Memory B cell (primary cell): ENCODE results near the gene LRRFIP1.

Experiments used
- ATAC-seq: fragments of 150-1000 bp; cut with Tn5 transposase; 2 replicates; pipeline ENCODE4 v1.10.0; 2021; ENCODE audit warnings: low read depth, mild to moderate bottlenecking, moderate library complexity
- DNase-seq, 2 donors: peaks; one replicate each; pipeline ENCODE4 v3.0.0; 2022; ENCODE audit warnings: low spot score in 2 of 2
- H3K27ac Mint-ChIP-seq: one replicate; pipeline ENCODE4 v1.8.0; 2022; ENCODE audit warnings: mild to moderate bottlenecking, moderate library complexity, mixed read lengths
- H3K27me3 Mint-ChIP-seq: one replicate; pipeline ENCODE4 v1.8.0; 2022; ENCODE audit warnings: mixed read lengths
- H3K36me3 Mint-ChIP-seq: one replicate; pipeline ENCODE4 v1.8.0; 2022; ENCODE audit warnings: mild to moderate bottlenecking, mixed read lengths
- H3K4me1 Mint-ChIP-seq: one replicate; pipeline ENCODE4 v1.8.0; 2022; ENCODE audit warnings: mixed read lengths
- H3K4me3 Mint-ChIP-seq: one replicate; pipeline ENCODE4 v1.8.0; 2022; ENCODE audit warnings: mild to moderate bottlenecking, moderate library complexity, mixed read lengths
- H3K9me3 Mint-ChIP-seq: one replicate; pipeline ENCODE4 v1.8.0; 2022; ENCODE audit warnings: mixed read lengths

The LRRFIP1 gene

DNA sequence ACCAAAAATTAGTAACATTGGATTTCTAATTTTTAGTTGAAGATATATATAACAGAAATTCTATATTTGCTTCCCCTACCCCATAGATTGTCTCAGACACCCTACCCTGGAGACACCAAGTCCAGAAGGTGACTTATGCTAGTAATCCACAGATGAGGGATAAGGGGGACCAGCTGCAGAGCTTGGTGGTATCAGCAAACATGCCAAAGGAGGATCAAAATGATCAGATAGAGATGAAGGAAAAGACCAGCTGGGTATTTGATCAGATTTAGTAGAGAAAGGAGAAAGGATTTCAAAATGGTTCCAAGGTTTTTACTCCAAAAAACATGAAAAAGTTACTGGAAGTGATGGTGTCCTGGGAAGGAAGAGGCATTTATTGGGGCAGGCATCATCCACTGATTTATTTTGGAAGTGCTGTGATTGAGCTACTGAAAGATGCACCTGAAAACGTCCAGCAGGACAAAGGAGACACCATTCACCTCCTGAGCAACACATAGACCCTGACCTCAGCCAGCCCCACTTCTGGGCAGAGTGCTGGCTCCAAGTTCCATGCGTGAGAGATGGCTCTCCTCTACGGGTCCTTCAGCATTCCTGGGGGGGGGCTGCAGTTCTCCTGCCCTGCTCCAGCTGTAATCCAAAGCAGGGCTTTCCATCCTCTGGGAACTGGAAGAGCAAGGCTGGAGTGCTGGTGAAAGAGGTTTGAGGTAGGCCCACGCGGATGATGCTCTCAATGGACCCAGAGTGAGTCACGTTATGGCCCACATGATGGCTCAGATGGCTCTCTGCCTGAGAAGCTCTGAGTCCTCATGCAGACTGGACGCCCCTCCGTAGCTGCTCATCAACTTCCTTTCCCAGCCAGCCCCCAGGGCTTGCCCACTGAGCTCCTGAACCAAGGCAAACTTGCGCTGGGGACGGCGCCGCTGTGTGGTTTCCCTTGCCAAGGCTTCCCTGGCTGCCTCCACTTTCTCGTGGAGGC, 3.7 kb upstream of the LRRFIP1 start:
- Mint-ChIP-seq H3K27me3 (peaks cover 15% of the 10 kb centered on the region), H3K9me3 (no peaks in the 10 kb centered on the region), H3K4me1 (peaks cover 6% of the 10 kb centered on the region), H3K4me3 (no peak overlapping the region), H3K36me3 (peaks cover 2% of the 10 kb centered on the region), H3K27ac (no peak overlapping the region)
- ATAC-seq (no peak), DNase-seq (no peak)

- ATAC-seq (peak; percentile 41), DNase-seq (no peak)
- Mint-ChIP-seq H3K4me1 (peaks cover 6% of the 10 kb centered on the region), H3K27ac (no peak overlapping the region), H3K4me3 (no peak overlapping the region), H3K9me3 (no peaks in the 10 kb centered on the region), H3K36me3 (peaks cover 2% of the 10 kb centered on the region), H3K27me3 (peaks cover 17% of the 10 kb centered on the region)
Observed at GRCh38 chr2:237624565-237624964, 2.8 kb upstream of the LRRFIP1 start.

DNA sequence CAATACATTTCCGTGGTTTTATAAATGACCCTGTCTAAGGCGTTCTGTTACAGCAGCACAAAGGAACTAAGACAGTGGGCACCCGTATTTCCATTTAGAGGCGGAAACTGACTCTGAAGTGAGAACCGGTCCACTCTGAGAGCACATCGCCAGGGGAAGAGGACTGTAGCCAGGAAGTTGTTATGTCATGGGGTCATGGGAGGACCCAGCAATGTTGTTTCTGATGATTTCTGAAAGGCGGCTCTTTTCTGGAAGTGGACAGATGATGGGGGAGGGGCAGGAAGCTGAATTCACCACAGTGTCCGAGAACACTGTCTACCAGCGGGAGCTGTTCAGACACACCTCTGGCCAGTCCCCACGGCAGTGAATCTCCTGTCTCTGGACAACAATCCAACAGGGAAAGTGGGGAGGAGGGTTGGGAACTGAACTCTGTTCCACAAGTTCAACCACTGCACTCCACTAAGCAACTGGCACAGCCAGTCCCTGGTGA, 2.1 kb upstream of the LRRFIP1 start:
- no peak overlapping the region for H3K4me3 Mint-ChIP-seq
- H3K36me3 Mint-ChIP-seq = peaks cover 2% of the 10 kb centered on the region
- DNase-seq = no peak
- peaks cover 22% of the 10 kb centered on the region for H3K27me3 Mint-ChIP-seq
- no peaks in the 10 kb centered on the region for H3K9me3 Mint-ChIP-seq
- ATAC-seq = no peak
- H3K27ac Mint-ChIP-seq = no peak overlapping the region
- peaks cover 6% of the 10 kb centered on the region for H3K4me1 Mint-ChIP-seq

GRCh38 chr2:237625777-237626176, 1.6 kb upstream of the LRRFIP1 start:
- ATAC-seq (no peak), DNase-seq (no peak)
- no peaks in the 10 kb centered on the region for H3K36me3 Mint-ChIP-seq
- peaks cover 22% of the 10 kb centered on the region for H3K27me3 Mint-ChIP-seq
- H3K4me3 Mint-ChIP-seq = no peak overlapping the region
- H3K9me3 Mint-ChIP-seq = no peaks in the 10 kb centered on the region
- peaks cover 6% of the 10 kb centered on the region for H3K4me1 Mint-ChIP-seq
- no peak overlapping the region for H3K27ac Mint-ChIP-seq

GRCh38 chr2:237626813-237627440, 460 bp upstream of the LRRFIP1 start:
- Mint-ChIP-seq H3K4me3 (peak overlapping the region; percentile 71), H3K9me3 (no peaks in the 10 kb centered on the region), H3K27me3 (peaks cover 27% of the 10 kb centered on the region), H3K27ac (no peak overlapping the region), H3K4me1 (peaks cover 11% of the 10 kb centered on the region), H3K36me3 (no peaks in the 10 kb centered on the region)
- DNase-seq (no peak), ATAC-seq (peak; percentile 16)

DNA sequence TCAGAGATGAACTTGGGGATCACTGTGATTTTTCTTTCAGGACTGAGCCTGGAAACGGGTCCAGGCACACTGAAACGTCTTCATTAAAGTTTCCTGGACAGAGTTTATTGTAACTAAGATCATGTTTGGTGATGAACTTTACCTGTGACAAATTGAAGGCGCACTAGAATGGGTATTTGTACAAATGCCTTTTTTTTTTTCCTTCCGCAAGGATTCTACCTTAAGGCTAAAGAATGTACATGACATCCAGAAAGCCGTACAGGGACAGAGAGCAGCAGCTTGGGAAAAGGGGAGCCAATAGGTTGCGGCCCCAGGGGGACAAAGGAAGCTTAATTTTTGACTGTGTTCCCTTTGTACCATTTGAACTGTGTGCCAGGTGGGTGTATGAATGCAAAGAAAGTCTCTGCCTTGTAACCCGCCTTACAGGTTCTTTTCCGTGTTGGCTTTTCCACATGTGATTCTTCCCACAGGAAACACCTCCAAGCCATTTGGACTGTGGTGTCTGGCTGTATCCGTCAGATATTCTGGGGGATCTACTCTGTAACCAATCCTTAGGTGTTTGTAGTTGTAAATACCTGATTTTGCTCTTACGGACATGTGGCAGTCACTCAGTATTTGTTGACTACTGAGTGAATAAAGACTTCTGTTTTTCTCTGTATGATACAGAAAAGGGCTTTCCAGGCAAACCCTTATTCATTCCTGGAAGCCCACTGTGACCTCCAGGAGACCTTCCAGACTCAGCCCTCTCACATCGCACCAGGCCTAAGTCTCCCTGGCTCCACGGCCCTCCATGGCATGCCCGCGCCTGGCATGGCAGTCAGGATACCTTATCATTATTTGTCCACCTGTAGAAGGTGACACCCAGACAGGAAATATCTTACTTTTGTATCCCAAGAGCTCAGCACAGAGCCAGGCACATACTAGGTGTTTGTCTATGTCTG, 1.1 kb downstream of the LRRFIP1 start:
- H3K9me3 Mint-ChIP-seq = no peaks in the 10 kb centered on the region
- no peak for DNase-seq
- ATAC-seq = no peak
- H3K4me1 Mint-ChIP-seq = peaks cover 11% of the 10 kb centered on the region
- H3K4me3 Mint-ChIP-seq = peak overlapping the region; percentile 76
- H3K36me3 Mint-ChIP-seq = no peaks in the 10 kb centered on the region
- H3K27ac Mint-ChIP-seq = no peak overlapping the region
- peaks cover 33% of the 10 kb centered on the region for H3K27me3 Mint-ChIP-seq

- Mint-ChIP-seq H3K36me3 (no peaks in the 10 kb centered on the region), H3K4me1 (peaks cover 11% of the 10 kb centered on the region), H3K4me3 (no peak overlapping the region), H3K9me3 (no peaks in the 10 kb centered on the region), H3K27ac (no peak overlapping the region), H3K27me3 (peaks cover 34% of the 10 kb centered on the region)
- DNase-seq = no peak
- ATAC-seq = no peak
Observed at GRCh38 chr2:237629188-237629534, 1.8 kb downstream of the LRRFIP1 start.

GRCh38 chr2:237629739-237630138, 2.4 kb downstream of the LRRFIP1 start:
- H3K9me3 Mint-ChIP-seq = peaks cover 2% of the 10 kb centered on the region
- no peak overlapping the region for H3K27ac Mint-ChIP-seq
- DNase-seq (no peak), ATAC-seq (no peak)
- H3K4me1 Mint-ChIP-seq = peaks cover 11% of the 10 kb centered on the region
- H3K4me3 Mint-ChIP-seq = no peak overlapping the region
- H3K36me3 Mint-ChIP-seq = no peaks in the 10 kb centered on the region
- peaks cover 38% of the 10 kb centered on the region for H3K27me3 Mint-ChIP-seq

GRCh38 chr2:237630216-237631000, 3.0 kb downstream of the LRRFIP1 start:
- Mint-ChIP-seq H3K4me3 (no peak overlapping the region), H3K9me3 (peaks cover 5% of the 10 kb centered on the region), H3K27ac (no peak overlapping the region), H3K36me3 (peaks cover 2% of the 10 kb centered on the region), H3K27me3 (peaks cover 40% of the 10 kb centered on the region), H3K4me1 (peaks cover 11% of the 10 kb centered on the region)
- ATAC-seq (no peak), DNase-seq (no peak)

DNA sequence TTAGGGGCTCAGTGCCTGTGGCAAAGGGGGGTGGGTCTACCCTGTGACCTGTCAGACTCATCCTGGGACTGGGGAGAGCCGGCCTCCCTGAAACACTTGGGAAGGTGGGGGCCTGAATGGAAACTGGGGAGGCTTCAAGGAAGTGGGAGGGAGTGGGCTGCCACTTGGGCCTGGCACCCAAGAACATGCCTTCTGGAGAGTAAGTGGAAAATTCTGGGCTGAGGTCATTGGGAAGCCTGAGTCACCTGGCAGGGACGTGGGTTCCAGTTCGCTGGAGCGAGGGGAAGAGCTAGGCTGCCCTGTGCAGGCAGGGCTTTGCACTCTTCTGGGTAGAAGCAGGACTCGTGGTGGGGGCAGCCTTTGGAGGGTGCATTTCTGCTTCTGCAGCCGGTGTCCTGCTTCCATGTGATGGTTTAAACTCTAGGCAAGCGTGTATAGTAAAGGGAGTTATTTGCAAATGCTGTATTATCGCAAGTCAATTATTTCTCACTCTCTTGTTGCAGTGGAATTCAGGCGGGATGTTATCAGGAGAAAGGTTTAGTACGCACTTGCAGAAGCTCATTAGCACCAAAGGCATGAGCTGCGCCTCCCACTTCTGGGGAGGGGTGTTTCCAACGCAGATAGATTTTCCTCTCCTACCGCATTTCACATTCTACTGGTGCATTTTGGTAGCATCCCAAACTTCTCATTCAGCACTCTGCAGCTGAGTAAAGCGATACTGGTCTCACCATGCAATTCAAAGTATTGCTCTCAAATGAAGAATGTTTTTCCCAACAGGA, 3.8 kb downstream of the LRRFIP1 start:
- Mint-ChIP-seq H3K9me3 (peaks cover 5% of the 10 kb centered on the region), H3K27me3 (peaks cover 36% of the 10 kb centered on the region), H3K36me3 (peaks cover 2% of the 10 kb centered on the region), H3K4me3 (no peak overlapping the region), H3K4me1 (peaks cover 11% of the 10 kb centered on the region), H3K27ac (no peak overlapping the region)
- DNase-seq = no peak
- ATAC-seq = no peak

DNA sequence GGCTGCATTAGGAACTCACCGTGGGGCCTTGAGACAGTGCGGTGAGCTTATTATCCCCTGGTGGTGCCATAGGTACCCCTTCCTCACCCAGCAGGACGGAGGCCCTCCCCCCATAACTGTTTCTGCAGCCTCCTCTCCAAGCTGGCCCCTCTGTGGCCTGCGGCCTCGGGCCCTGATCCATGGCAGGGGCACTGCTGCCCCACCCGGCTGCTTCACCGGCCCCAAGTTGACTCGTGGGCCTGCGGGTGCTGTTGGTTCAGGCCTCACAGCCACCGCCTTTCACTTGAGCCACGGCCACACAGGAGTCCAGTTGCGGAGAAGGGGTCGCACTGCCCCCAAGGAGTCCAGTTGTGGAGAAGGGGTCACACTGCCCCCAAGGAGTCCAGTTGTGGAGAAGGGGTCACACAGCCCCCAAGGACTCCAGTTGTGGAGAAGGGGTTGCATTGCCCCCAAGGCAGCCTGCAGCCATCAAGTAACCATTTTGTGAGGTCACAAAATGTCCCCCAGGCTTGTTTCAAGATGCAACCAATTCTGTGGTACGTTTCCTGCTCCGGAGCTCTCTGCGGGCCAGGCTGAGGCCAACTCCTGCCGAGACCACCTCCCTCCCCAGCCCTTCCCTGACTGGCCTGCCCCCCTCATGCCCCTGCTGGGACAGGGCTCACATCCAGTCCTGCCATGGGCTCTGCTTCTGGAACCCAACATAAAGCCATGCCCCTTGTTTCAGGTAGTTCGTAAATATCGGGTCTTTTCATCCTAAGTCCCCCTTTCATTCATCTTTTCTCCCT, 4.6 kb downstream of the LRRFIP1 start:
- ATAC-seq = no peak
- Mint-ChIP-seq H3K4me1 (peaks cover 8% of the 10 kb centered on the region), H3K36me3 (peaks cover 2% of the 10 kb centered on the region), H3K4me3 (no peak overlapping the region), H3K27ac (no peak overlapping the region), H3K27me3 (peaks cover 38% of the 10 kb centered on the region), H3K9me3 (peaks cover 7% of the 10 kb centered on the region)
- DNase-seq = no peak

DNA sequence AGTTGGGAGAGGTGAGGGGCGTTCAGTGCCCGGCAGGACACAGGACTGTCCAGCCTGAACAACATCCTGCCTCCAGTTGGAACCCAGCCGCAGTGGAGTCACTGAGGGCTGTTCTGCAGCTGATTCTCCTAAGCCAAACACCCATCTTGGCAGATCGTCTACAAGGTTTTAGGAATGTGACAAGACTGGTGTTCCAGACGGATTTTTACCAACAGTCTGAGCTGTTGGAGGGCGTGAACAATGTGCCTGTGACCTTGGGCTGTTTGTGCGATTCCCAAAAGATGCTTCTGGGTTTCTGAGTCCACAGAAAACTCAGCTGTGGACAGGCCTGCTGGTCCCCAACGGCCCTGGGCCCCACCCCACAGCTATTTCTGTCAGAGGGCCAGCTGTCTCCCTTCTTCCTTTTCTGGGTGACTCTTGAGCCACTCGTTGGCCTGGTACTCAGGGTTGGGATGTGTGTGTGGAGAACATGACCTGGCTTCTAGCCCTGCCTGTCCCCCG, 5.7 kb downstream of the LRRFIP1 start:
- Mint-ChIP-seq H3K4me3 (no peak overlapping the region), H3K9me3 (peaks cover 7% of the 10 kb centered on the region), H3K27me3 (peaks cover 40% of the 10 kb centered on the region), H3K36me3 (peaks cover 2% of the 10 kb centered on the region), H3K27ac (no peak overlapping the region), H3K4me1 (peaks cover 7% of the 10 kb centered on the region)
- ATAC-seq = no peak
- no peak for DNase-seq
